Trophoblast cell (in vitro differentiated cells and primary cell): ENCODE results near the gene ISG20.

Experiments used
- DNase-seq, 2 donors: peaks; one replicate each; pipeline ENCODE4 v3.0.0-alpha.2; 2016
- H2AFZ ChIP-seq: 2 replicates; pipeline ENCODE4 v1.6.1; 2013; ENCODE audit warnings: low read length, moderate library complexity, mild to moderate bottlenecking; ENCODE audit not compliant: insufficient read depth, poor library complexity
- H2AK5ac ChIP-seq: 2 replicates; pipeline ENCODE4 v1.6.1; 2013; ENCODE audit warnings: mild to moderate bottlenecking, low read length
- H2BK120ac ChIP-seq: 2 replicates; pipeline ENCODE4 v1.6.1; 2013; ENCODE audit warnings: low read length, mild to moderate bottlenecking, moderate library complexity; ENCODE audit not compliant: insufficient read depth, poor library complexity
- H2BK12ac ChIP-seq: 2 replicates; pipeline ENCODE4 v1.6.1; 2013; ENCODE audit warnings: mild to moderate bottlenecking, low read length, moderate library complexity
- H2BK5ac ChIP-seq: 2 replicates; pipeline ENCODE4 v1.6.1; 2013; ENCODE audit warnings: low read length, low read depth, moderate library complexity, mild to moderate bottlenecking; ENCODE audit not compliant: poor library complexity
- H3K14ac ChIP-seq: 2 replicates; pipeline ENCODE4 v1.6.1; 2013; ENCODE audit warnings: mild to moderate bottlenecking, low read length
- H3K18ac ChIP-seq: 2 replicates; pipeline ENCODE4 v1.6.1; 2013; ENCODE audit warnings: mild to moderate bottlenecking, low read length
- H3K23ac ChIP-seq: 2 replicates; pipeline ENCODE4 v1.6.1; 2013; ENCODE audit warnings: low read length
- H3K27ac ChIP-seq: 2 replicates; pipeline ENCODE4 v1.5.1; 2013; ENCODE audit warnings: low read depth, mild to moderate bottlenecking, inconsistent platforms, low read length, moderate library complexity
- H3K27me3 ChIP-seq: 2 replicates; pipeline ENCODE4 v1.6.1; 2013; ENCODE audit warnings: inconsistent platforms, mild to moderate bottlenecking, low read length, moderate library complexity; ENCODE audit not compliant: insufficient read depth
- H3K36me3 ChIP-seq, 2 experiments: 1 replicate in 1 of 2; 2 replicates in 1 of 2; pipeline ENCODE4 v1.6.1; 2013; ENCODE audit warnings: low read length in 2 of 2, mild to moderate bottlenecking in 2 of 2, moderate library complexity in 1 of 2; ENCODE audit not compliant: insufficient read depth in 2 of 2, control insufficient read depth in 1 of 2
- H3K4ac ChIP-seq: 2 replicates; pipeline ENCODE4 v1.6.1; 2013; ENCODE audit warnings: low read depth, mild to moderate bottlenecking, low read length, moderate library complexity
- H3K4me1 ChIP-seq, 2 experiments: 1 replicate in 1 of 2; 2 replicates in 1 of 2; pipeline ENCODE4 v1.6.1; 2013; ENCODE audit warnings: low read length in 2 of 2, mild to moderate bottlenecking in 2 of 2, moderate library complexity in 1 of 2; ENCODE audit not compliant: insufficient read depth in 2 of 2, control insufficient read depth in 1 of 2
- H3K4me2 ChIP-seq: 2 replicates; pipeline ENCODE4 v1.6.1; 2013; ENCODE audit warnings: inconsistent platforms, mild to moderate bottlenecking, low read length, moderate library complexity
- H3K4me3 ChIP-seq: 2 replicates; pipeline ENCODE4 v1.5.1; 2013; ENCODE audit warnings: mild to moderate bottlenecking, low read depth, low read length, inconsistent platforms
- H3K79me1 ChIP-seq: one replicate; pipeline ENCODE4 v1.6.1; 2013; ENCODE audit warnings: low read length
- H3K79me2 ChIP-seq: 2 replicates; pipeline ENCODE4 v1.6.1; 2013; ENCODE audit warnings: low read length, mild to moderate bottlenecking; ENCODE audit not compliant: control insufficient read depth, insufficient read depth, poor library complexity
- H3K9ac ChIP-seq: 2 replicates; pipeline ENCODE4 v1.6.1; 2013; ENCODE audit warnings: mild to moderate bottlenecking, low read length
- H3K9me3 ChIP-seq: 2 replicates; pipeline ENCODE4 v1.6.1; 2013; ENCODE audit warnings: low read depth, mild to moderate bottlenecking, control low read depth, inconsistent platforms, low read length; ENCODE audit not compliant: insufficient read depth
- H4K12ac ChIP-seq: 2 replicates; pipeline ENCODE4 v1.6.1; 2013; ENCODE audit warnings: low read depth, mild to moderate bottlenecking, low read length, moderate library complexity
- H4K8ac ChIP-seq: 2 replicates; pipeline ENCODE4 v1.6.1; 2013; ENCODE audit warnings: low read depth, mild to moderate bottlenecking, low read length, moderate library complexity
- H4K91ac ChIP-seq: one replicate; pipeline ENCODE4 v1.6.1; 2013; ENCODE audit warnings: low read depth, mild to moderate bottlenecking, low read length, moderate library complexity
- WGBS: extraction: QIAGEN DNeasy Blood & Tissue Kit; methylation state at CpG from one replicate; pipeline ENCODE4 v1.1.7; 2013; ENCODE audit warnings: missing lambda C conversion rate; ENCODE audit not compliant: insufficient read length, insufficient coverage; ENCODE audit errors: extremely low coverage; 5-methylcytosine and 5-hydroxymethylcytosine counted together

Gene ISG20

DNA sequence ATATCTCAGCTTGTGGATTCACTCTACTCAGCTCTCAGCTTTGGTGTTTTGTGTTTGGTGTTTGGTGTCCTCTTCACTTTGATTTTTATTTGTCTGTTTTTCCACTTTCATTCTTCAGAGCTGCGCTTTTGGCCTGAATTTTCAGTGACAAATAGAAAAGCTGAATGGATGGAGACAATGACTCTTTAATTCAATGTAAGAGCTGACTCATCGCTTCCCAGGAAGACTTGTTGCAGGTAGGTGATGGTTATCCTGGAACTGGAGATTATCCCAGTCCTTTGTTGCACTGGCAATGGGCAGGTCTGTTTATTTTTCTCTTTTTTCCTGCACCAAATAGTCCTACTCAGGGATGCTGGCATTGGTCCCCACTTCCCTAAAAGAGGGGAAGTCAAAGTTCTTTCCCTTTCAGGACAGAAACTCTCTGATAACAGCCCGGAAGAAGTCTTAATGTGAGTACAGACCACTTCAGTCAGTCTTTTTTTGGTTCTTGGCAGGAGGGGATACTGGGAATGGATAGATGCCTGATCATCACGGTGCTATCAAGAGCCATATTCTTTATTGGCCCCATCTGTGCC, 30.1 kb upstream of the ISG20 start:
- Histone ChIP-seq H3K27ac (no peak overlapping the region), H3K9ac (no peak overlapping the region), H3K4me1 (peaks cover 21 to 33% of the 10 kb centered on the region in 2 experiments), H3K36me3 (no peaks in the 10 kb centered on the region), H3K27me3 (peaks cover 27% of the 10 kb centered on the region), H4K12ac (no peak overlapping the region), H2BK120ac (no peak overlapping the region), H2BK5ac (no peak overlapping the region), H2AK5ac (no peak overlapping the region), H4K91ac (no peak overlapping the region), H3K18ac (no peak overlapping the region), H3K14ac (no peak overlapping the region), H2AFZ (no peak overlapping the region), H3K4me3 (no peak overlapping the region), H3K23ac (no peak overlapping the region), H2BK12ac (no peak overlapping the region), H3K9me3 (peaks cover 8% of the 10 kb centered on the region), H4K8ac (no peak overlapping the region), H3K79me2 (no peaks in the 10 kb centered on the region), H3K4me2 (no peak overlapping the region), H3K79me1 (peaks cover 6% of the 10 kb centered on the region), H3K4ac (no peak overlapping the region)
- DNase-seq = no peak
- no CpG with 5 or more reads among the region's 4 CpGs for WGBS

DNA sequence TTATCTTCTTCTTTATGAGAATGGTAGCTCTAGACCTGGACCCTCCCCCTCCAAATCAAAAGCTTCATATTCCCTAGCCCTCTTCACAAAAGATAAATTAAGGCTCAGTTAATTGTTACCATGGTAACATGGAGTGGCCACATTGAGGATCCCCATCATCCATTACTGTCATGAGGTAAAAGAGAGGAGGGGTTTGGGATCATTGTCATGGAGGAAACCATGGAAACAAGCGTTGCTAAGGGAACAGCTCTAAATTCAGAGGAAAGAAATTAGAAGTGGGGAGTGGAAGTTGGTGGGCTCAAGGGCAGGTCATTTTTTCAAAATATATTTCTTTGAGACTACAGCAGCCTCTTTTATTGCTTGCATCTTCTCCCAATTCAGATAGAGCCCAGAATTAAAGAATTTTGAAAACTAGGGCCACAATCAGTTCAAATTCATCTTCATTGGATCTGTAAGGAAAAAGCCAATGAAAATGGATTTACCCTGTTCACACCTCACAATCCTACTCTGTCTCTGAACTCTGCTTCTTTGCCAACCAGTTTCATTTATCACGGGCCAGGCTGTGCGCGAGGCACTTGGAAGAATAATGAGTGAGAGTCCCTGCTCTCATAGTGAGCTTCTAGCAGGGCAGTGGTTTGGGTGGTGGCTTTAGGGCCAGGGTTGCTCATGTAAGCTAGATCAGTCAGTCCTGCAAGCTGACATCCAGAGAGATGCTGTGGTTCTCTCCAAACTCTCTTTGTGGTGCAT, 29.3 kb upstream of the ISG20 start:
- no peak for DNase-seq
- H2BK120ac ChIP-seq = no peak overlapping the region
- no peak overlapping the region for H4K91ac ChIP-seq
- no peak overlapping the region for H3K9ac ChIP-seq
- H3K4me3 ChIP-seq = no peak overlapping the region
- H3K27ac ChIP-seq = no peak overlapping the region
- no peak overlapping the region for H4K12ac ChIP-seq
- H3K4me1 ChIP-seq = peaks cover 21 to 29% of the 10 kb centered on the region in 2 experiments
- no peaks in the 10 kb centered on the region for H3K79me2 ChIP-seq
- H3K27me3 ChIP-seq = peaks cover 19% of the 10 kb centered on the region
- no peak overlapping the region for H2BK12ac ChIP-seq
- H3K18ac ChIP-seq = no peak overlapping the region
- H3K9me3 ChIP-seq = peaks cover 8% of the 10 kb centered on the region
- no peak overlapping the region for H3K14ac ChIP-seq
- peaks cover 8% of the 10 kb centered on the region for H3K79me1 ChIP-seq
- no CpG with 5 or more reads among the region's 4 CpGs for WGBS
- no peak overlapping the region for H2AFZ ChIP-seq
- H4K8ac ChIP-seq = no peak overlapping the region
- H2AK5ac ChIP-seq = no peak overlapping the region
- H3K4me2 ChIP-seq = no peak overlapping the region
- peak overlapping the region; percentile 18 for H3K23ac ChIP-seq
- no peaks in the 10 kb centered on the region for H3K36me3 ChIP-seq
- no peak overlapping the region for H3K4ac ChIP-seq
- no peak overlapping the region for H2BK5ac ChIP-seq

DNA sequence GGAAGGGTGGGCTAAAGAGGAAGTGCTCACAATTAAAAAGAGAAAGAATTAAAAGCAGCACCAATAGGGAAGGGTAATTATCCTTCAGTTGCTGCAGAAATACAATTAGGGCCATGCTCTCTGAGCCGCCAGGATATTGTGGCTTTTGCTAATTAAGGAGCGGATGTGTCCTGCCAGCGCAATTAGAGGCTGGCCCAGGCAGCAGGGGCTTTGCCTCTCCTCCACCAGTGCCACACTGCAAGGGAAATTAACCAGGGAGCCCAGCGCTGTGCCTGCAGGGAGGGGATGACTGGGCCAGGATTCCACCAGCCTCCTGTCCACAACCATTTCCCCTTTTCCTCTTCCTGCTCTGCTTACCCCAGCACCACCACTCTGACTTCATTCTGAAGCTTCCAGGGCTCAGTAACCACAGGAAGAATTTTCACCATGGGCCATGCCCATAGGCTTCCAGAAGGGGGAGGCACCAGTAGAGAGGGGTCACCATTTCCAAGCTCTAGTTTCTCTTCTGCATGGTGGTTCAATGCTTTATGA, 28.1 kb upstream of the ISG20 start:
- no peak overlapping the region for H3K4me3 ChIP-seq
- H3K4me2 ChIP-seq = no peak overlapping the region
- peaks cover 15 to 22% of the 10 kb centered on the region in 2 experiments for H3K4me1 ChIP-seq
- H3K14ac ChIP-seq = no peak overlapping the region
- H4K91ac ChIP-seq = peak overlapping the region; percentile 22
- DNase-seq = no peak
- peak overlapping the region; percentile 8 for H3K27ac ChIP-seq
- no peak overlapping the region for H3K23ac ChIP-seq
- no peak overlapping the region for H2AK5ac ChIP-seq
- no peak overlapping the region for H2BK5ac ChIP-seq
- H2BK12ac ChIP-seq = no peak overlapping the region
- H3K79me1 ChIP-seq = peaks cover 8% of the 10 kb centered on the region
- no peak overlapping the region for H3K9ac ChIP-seq
- H3K4ac ChIP-seq = no peak overlapping the region
- H3K27me3 ChIP-seq = peaks cover 7% of the 10 kb centered on the region
- H3K36me3 ChIP-seq = no peaks in the 10 kb centered on the region
- H2BK120ac ChIP-seq = no peak overlapping the region
- no peak overlapping the region for H2AFZ ChIP-seq
- no peak overlapping the region for H4K8ac ChIP-seq
- no peak overlapping the region for H3K18ac ChIP-seq
- H3K9me3 ChIP-seq = peaks cover 4% of the 10 kb centered on the region
- no peaks in the 10 kb centered on the region for H3K79me2 ChIP-seq
- no peak overlapping the region for H4K12ac ChIP-seq
- WGBS = no CpG with 5 or more reads among the region's 4 CpGs

GRCh38 chr15:88612186-88612796, 26.5 kb upstream of the ISG20 start:
- Histone ChIP-seq H2BK12ac (peak overlapping the region; percentile 74), H2AK5ac (peak overlapping the region; percentile 1), H3K4me3 (no peak overlapping the region), H3K79me2 (no peaks in the 10 kb centered on the region), H2BK5ac (peak overlapping the region; percentile 8), H3K9me3 (peaks cover 1% of the 10 kb centered on the region), H3K27me3 (no peaks in the 10 kb centered on the region), H4K91ac (peak overlapping the region; percentile 69), H2BK120ac (peak overlapping the region; percentile 59), H3K18ac (peak overlapping the region; percentile 10), H2AFZ (no peak overlapping the region), H3K4ac (no peak overlapping the region), H3K27ac (no peak overlapping the region), H3K4me2 (no peak overlapping the region), H3K9ac (no peak overlapping the region), H3K23ac (no peak overlapping the region), H4K12ac (no peak overlapping the region), H4K8ac (peak overlapping the region; percentile 6), H3K4me1 (peaks cover 14 to 21% of the 10 kb centered on the region in 2 experiments), H3K79me1 (peaks cover 8% of the 10 kb centered on the region), H3K14ac (peak overlapping the region; percentile 11), H3K36me3 (no peaks in the 10 kb centered on the region)
- DNase-seq = no peak
- WGBS = no CpG with 5 or more reads among the region's 7 CpGs
